Kidney (tissue), 14 donors: ENCODE data around the gene CCM2L. TPM values are rescaled to one million over a fixed set of nuclear protein-coding genes. Genes with fewer than 3 reads are reported as not detected.

Experiments used
- DNase-seq, 5 donors: peaks; one replicate each; pipeline ENCODE4 v3.0.0-alpha.2; 2013 to 2020
- FAIRE-seq: peaks from 2 replicates; lab custom pipeline; 2012; peaks lifted over from hg19 to GRCh38; lab: Jason Lieb, UNC
- H3K27ac ChIP-seq, 2 donors: one replicate each; pipeline ENCODE4 v1.7.0; 2013; ENCODE audit warnings: low read depth in 2 of 2, low read length in 2 of 2, inconsistent platforms in 1 of 2
- H3K27me3 ChIP-seq: one replicate; pipeline ENCODE4 v1.7.1; 2013; ENCODE audit warnings: low read length, inconsistent platforms; ENCODE audit not compliant: control insufficient read depth, insufficient read depth
- H3K36me3 ChIP-seq, 3 donors: one replicate each; pipeline versions ENCODE4 v1.7.0 to v1.7.1; 2013; ENCODE audit warnings: low read length in 3 of 3, control low read depth in 1 of 3, inconsistent platforms in 1 of 3; ENCODE audit not compliant: insufficient read depth in 3 of 3, control insufficient read depth in 2 of 3
- H3K4me1 ChIP-seq, 3 donors: one replicate each; pipeline versions ENCODE4 v1.7.0 to v1.7.1; 2013; ENCODE audit warnings: low read length in 3 of 3, inconsistent platforms in 1 of 3, low read depth in 1 of 3; ENCODE audit not compliant: control insufficient read depth in 2 of 3, insufficient read depth in 2 of 3
- H3K4me3 ChIP-seq, 3 donors: one replicate each; pipeline versions ENCODE4 v1.7.0 to v1.8.1; 2013; ENCODE audit warnings: low read length in 3 of 3, control low read depth in 1 of 3, inconsistent platforms in 1 of 3
- H3K9ac ChIP-seq, 3 donors: one replicate each; pipeline versions ENCODE4 v1.7.0 to v1.7.1; 2013; ENCODE audit warnings: low read length in 3 of 3, control low read depth in 1 of 3, inconsistent platforms in 1 of 3
- H3K9me3 ChIP-seq, 3 donors: one replicate each; pipeline versions ENCODE4 v1.7.0 to v1.7.1; 2013; ENCODE audit warnings: low read length in 3 of 3, control low read depth in 1 of 3, inconsistent platforms in 1 of 3; ENCODE audit not compliant: control insufficient read depth in 2 of 3, insufficient read depth in 1 of 3
- CTCF ChIP-seq: IDR thresholded peaks from 3 replicates; pipeline ENCODE4 v1.5.1; 2012; ENCODE audit warnings: mild to moderate bottlenecking, moderate library complexity, borderline replicate concordance; ENCODE audit not compliant: insufficient read depth; ENCODE audit errors: extremely low read depth
- intact Hi-C: fragments of 100-400 bp; cut with DNase I; formaldehyde crosslinking; loops from one replicate; pipeline ENCODE4 v1.11.1; 2022
- polyA plus RNA-seq: library from polyadenylated mRNA; stranded (reverse); fragments of 350-450 nt; fragmentation: Illumina TruSeq; extraction: RNeasy Lipid Tissue Mini Kit (QIAGEN cat#74804); gene quantifications from one replicate; pipeline ENCODE4 v1.2.3, GENCODE V29; 2014; ENCODE audit warnings: low read depth, low replicate concordance; ENCODE audit not compliant: insufficient read depth
- total RNA-seq: library from RNA; stranded (reverse); fragmentation: NEBNext Ultra II Directional; extraction: Animal tissue kit (Norgen Biotek cat#: 25700); gene quantifications from one replicate; pipeline ENCODE4 v1.2.1, GENCODE V29; 2021
- donor health status: control.
- donor health status: control.
- donor health status: control.
- donor health status: control.
- donor health status: control.
- donor health status: DM: yes; HTN: yes; CAD: no.
- donor health status: Normal renal cell carcinoma (clear cell type).

CCM2L gene
- total and polyA plus RNA-seq, 2 donors from 2014 or later = 9.9 to 13.8 TPM

- intact Hi-C loops = no loop called here
- H3K27me3 ChIP-seq = no peaks in the 10 kb centered on the region
- no peak for TF ChIP-seq CTCF
- H3K9ac ChIP-seq = no peak overlapping the region
- H3K9me3 ChIP-seq = no peaks in the 10 kb centered on the region
- no peak overlapping the region for H3K27ac ChIP-seq
- no peaks in the 10 kb centered on the region for H3K36me3 ChIP-seq
- no peak for DNase-seq
- H3K4me1 ChIP-seq = peaks cover 0 to 2% (median 0%) of the 10 kb centered on the region in 3 donors
- FAIRE-seq = no peak
- no peak overlapping the region for H3K4me3 ChIP-seq
Observed at GRCh38 chr20:31969991-31970390, 40.2 kb upstream of the CCM2L start.

GRCh38 chr20:31972471-31973021 is 37.7 kb upstream of the CCM2L start:
- H3K4me3 ChIP-seq = no peak overlapping the region
- H3K27ac ChIP-seq = no peak overlapping the region
- no peaks in the 10 kb centered on the region for H3K27me3 ChIP-seq
- H3K4me1 ChIP-seq = peaks cover 0 to 2% (median 0%) of the 10 kb centered on the region in 3 donors
- H3K9ac ChIP-seq = no peak overlapping the region
- H3K9me3 ChIP-seq = no peaks in the 10 kb centered on the region
- DNase-seq (peak in 4 of 5 donors; percentile 60 to 91 (median 74)), FAIRE-seq (no peak)
- intact Hi-C loops = no loop called here
- H3K36me3 ChIP-seq = no peaks in the 10 kb centered on the region
- no peak for TF ChIP-seq CTCF

- no peak for TF ChIP-seq CTCF
- intact Hi-C loops = no loop called here
- Histone ChIP-seq H3K4me1 (no peaks in the 10 kb centered on the region), H3K36me3 (no peaks in the 10 kb centered on the region), H3K9ac (no peak overlapping the region), H3K27me3 (no peaks in the 10 kb centered on the region), H3K4me3 (no peak overlapping the region), H3K9me3 (no peaks in the 10 kb centered on the region), H3K27ac (no peak overlapping the region)
- DNase-seq (no peak), FAIRE-seq (no peak)
Observed at GRCh38 chr20:31974296-31974695, 35.9 kb upstream of the CCM2L start.

GRCh38 chr20:31974951-31975487 is 35.2 kb upstream of the CCM2L start:
- no peak overlapping the region for H3K4me3 ChIP-seq
- no peaks in the 10 kb centered on the region for H3K9me3 ChIP-seq
- no peak for FAIRE-seq

More at GRCh38 chr20:31974951-31975487, 35.2 kb upstream of the CCM2L start:
- DNase-seq = peak in 4 of 5 donors; percentile 82 to 90 (median 84)
- no peaks in the 10 kb centered on the region for H3K27me3 ChIP-seq
- TF ChIP-seq CTCF = no peak
- no peaks in the 10 kb centered on the region for H3K4me1 ChIP-seq
- no peak overlapping the region for H3K9ac ChIP-seq
- H3K36me3 ChIP-seq = no peaks in the 10 kb centered on the region
- no peak overlapping the region for H3K27ac ChIP-seq
- intact Hi-C loops = no loop called here
